GM12878 (cell line): ENCODE measurements around the gene HOXA10. TPM values are rescaled to one million over a fixed set of nuclear protein-coding genes. Genes with fewer than 3 reads are reported as not detected.

Source experiments
- ATAC-seq: fragments of 200-7000 bp; cut with Tn5 transposase; 3 replicates; pipeline ENCODE4 v1.9.1; 2020; ENCODE audit warnings: mild to moderate bottlenecking, moderate library complexity
- BruUV-seq: library from RNA; stranded (reverse); fragments of 400-500 nt; replicated peaks from 2 replicates; lab custom pipeline; 2021; lab: Mats Ljungman, UMichigan
- CTCF ChIA-PET: fragments of 300-600 bp; sonication (Branson Sonifier 250); formaldehyde crosslinking; extraction: SDS; loops from one replicate; lab custom pipeline; 2021; ENCODE audit warnings: inconsistent platforms; lab: Yijun Ruan, JAX
- POLR2A ChIA-PET: fragments of 350-600 bp; formaldehyde crosslinking; extraction: SDS; loops from one replicate; lab custom pipeline; 2021; ENCODE audit warnings: inconsistent platforms; lab: Charles Lee
- RAD21 ChIA-PET: fragments of 300-600 bp; sonication (Branson Sonifier 250); formaldehyde crosslinking; loops from one replicate; lab custom pipeline; 2023; ENCODE audit warnings: antibody characterized with exemption; ENCODE audit not compliant: unreplicated experiment; lab: Charles Lee
- SMC1A ChIA-PET: fragments of 300-600 bp; sonication (Branson Sonifier 250); formaldehyde crosslinking; loops from one replicate; lab custom pipeline; 2023; ENCODE audit not compliant: unreplicated experiment, uncharacterized antibody; lab: Charles Lee
- DNase-seq: peaks from one replicate; pipeline ENCODE4 v3.0.0-alpha.2; 2011; ENCODE audit warnings: low read depth, low spot score
- FAIRE-seq: peaks from 3 replicates; lab custom pipeline; 2011; peaks lifted over from hg19 to GRCh38; lab: Jason Lieb, UNC
- H2AFZ ChIP-seq: 2 replicates; pipeline ENCODE4 v1.6.0; 2011; ENCODE audit warnings: low read depth, low read length, control low read depth; ENCODE audit not compliant: control insufficient read depth
- H3K27ac ChIP-seq: 2 replicates; pipeline ENCODE4 v1.5.1; 2011; ENCODE audit warnings: control low read depth; ENCODE audit not compliant: control insufficient read depth, insufficient read depth
- H3K27me3 ChIP-seq, 2 experiments: replicated peaks in 1 of 2; 2 replicates each; pipeline versions ENCODE4 v1.6.0 to v1.6.1; 2011; ENCODE audit warnings: low read length in 1 of 2; ENCODE audit not compliant: control insufficient read depth in 2 of 2, insufficient read depth in 2 of 2
- H3K36me3 ChIP-seq, 2 experiments: 2 replicates each; pipeline ENCODE4 v1.5.1; 2011; ENCODE audit warnings: low read length in 1 of 2; ENCODE audit not compliant: control insufficient read depth in 2 of 2, insufficient read depth in 2 of 2
- H3K4me1 ChIP-seq: 2 replicates; pipeline ENCODE4 v1.6.1; 2011; ENCODE audit warnings: mild to moderate bottlenecking, low read length, moderate library complexity, mixed read lengths; ENCODE audit not compliant: control insufficient read depth, insufficient read depth
- H3K4me2 ChIP-seq: 2 replicates; pipeline ENCODE4 v1.6.0; 2011; ENCODE audit warnings: control low read depth; ENCODE audit not compliant: control insufficient read depth, insufficient read depth
- H3K4me3 ChIP-seq: fragments of 200-600 bp; sonication (generic); 2 replicates; pipeline ENCODE4 v1.5.1; 2016
- H3K79me2 ChIP-seq: 2 replicates; pipeline ENCODE4 v1.6.0; 2011; ENCODE audit warnings: low read length; ENCODE audit not compliant: control insufficient read depth, insufficient read depth
- H3K9ac ChIP-seq: 2 replicates; pipeline ENCODE4 v1.8.0; 2011; ENCODE audit warnings: low read length, control low read depth, mixed read lengths; ENCODE audit not compliant: control insufficient read depth, insufficient read depth
- H3K9me3 ChIP-seq: replicated peaks from 3 replicates; pipeline ENCODE4 v1.5.1; 2011; ENCODE audit warnings: mild to moderate bottlenecking, low read length; ENCODE audit not compliant: control insufficient read depth, insufficient read depth
- H4K20me1 ChIP-seq: 2 replicates; pipeline ENCODE4 v1.6.0; 2011; ENCODE audit not compliant: control insufficient read depth, insufficient read depth
- BRCA1 ChIP-seq: IDR thresholded peaks from 2 replicates; pipeline ENCODE4 v1.6.1; 2011; ENCODE audit warnings: low read depth, low read length, improper control_type of control experiment
- CBX5 ChIP-seq: sonication (generic); IDR thresholded peaks from 2 replicates; pipeline ENCODE4 v1.6.1; 2016; ENCODE audit warnings: low read depth, moderate library complexity, mild to moderate bottlenecking, inconsistent platforms
- CHD4 ChIP-seq: fragments of 200-600 bp; sonication (generic); IDR thresholded peaks from 2 replicates; pipeline ENCODE4 v1.6.1; 2016; ENCODE audit warnings: mild to moderate bottlenecking
- HSF1 ChIP-seq: fragments of 150-350 bp; IDR thresholded peaks from 2 replicates; pipeline ENCODE4 v1.6.1; 2014; ENCODE audit warnings: mild to moderate bottlenecking, low read depth, low read length
- IKZF1 ChIP-seq: fragments of 450-650 bp; conservative IDR thresholded peaks from 2 replicates; pipeline ENCODE4 v1.6.1; 2017; ENCODE audit warnings: antibody characterized with exemption, mild to moderate bottlenecking
- MYC ChIP-seq: IDR thresholded peaks from 2 replicates; pipeline ENCODE4 v1.6.1; 2011; ENCODE audit warnings: mild to moderate bottlenecking, low read length, moderate library complexity, inconsistent platforms; ENCODE audit not compliant: insufficient read depth, insufficient replicate concordance, insufficient read length, severe bottlenecking
- STAT1 ChIP-seq: fragments of 450-650 bp; conservative IDR thresholded peaks from 2 replicates; pipeline ENCODE4 v1.6.1; 2014; ENCODE audit warnings: antibody characterized with exemption, mild to moderate bottlenecking
- TCF12 ChIP-seq: IDR thresholded peaks from 2 replicates; pipeline ENCODE4 v1.6.1; 2011; ENCODE audit warnings: low read depth, mild to moderate bottlenecking, low read length
- ZNF24 ChIP-seq: fragments of 450-650 bp; IDR thresholded peaks from 2 replicates; pipeline ENCODE4 v1.6.1; 2017; ENCODE audit warnings: antibody characterized with exemption, mild to moderate bottlenecking
- WGBS: methylation state at CpG from one replicate; pipeline ENCODE4 v1.1.6; 2016; ENCODE audit warnings: low lambda C conversion rate; ENCODE audit not compliant: insufficient replicate concordance, insufficient coverage; ENCODE audit errors: missing lambda C conversion rate; 5-methylcytosine and 5-hydroxymethylcytosine counted together
- in situ Hi-C: fragments of 300-500 bp; cut with MboI; formaldehyde crosslinking; loops from 9 replicates; pipeline ENCODE4 v1.14.3; 2018; ENCODE audit warnings: mixed read lengths
- intact Hi-C: fragments of 100-400 bp; cut with micrococcal nuclease; formaldehyde crosslinking; loops from one replicate; pipeline ENCODE4 v1.14.2; 2022; ENCODE audit not compliant: unreplicated experiment
- polyA plus RNA-seq, 11 experiments: library from polyadenylated mRNA; depleted of rRNA in 4 of 11; unstranded in 6 of 11; stranded (reverse) in 5 of 11; fragments of >200 nt; fragmentation: Nextera tagmentation in 4 of 11; fragmentation: Illumina TruSeq in 1 of 11; extraction: Ambion mirVana in 4 of 11; extraction: Trizol in 1 of 11; gene quantifications; 1 replicate in 1 of 11; 2 replicates in 10 of 11; pipeline versions ENCODE4 v1.2.1 to v1.2.3, GENCODE V29; 2011 to 2016; ENCODE audit warnings: inconsistent platforms in 2 of 11, missing spikeins in 2 of 11, low read depth in 1 of 11
- total RNA-seq, 4 experiments: library from RNA; depleted of rRNA in 3 of 4; stranded (reverse); fragments of >200 nt in 3 of 4; fragmentation: Illumina TruSeq in 1 of 4; extraction: Trizol in 1 of 4; gene quantifications; 2 replicates each; pipeline versions ENCODE4 v1.2.1 to v1.2.3, GENCODE V29; 2013 to 2021
- TF ChIP-seq, protein P1 (sequence below): fragments of 450-650 bp; IDR thresholded peaks from 2 replicates; pipeline ENCODE4 v1.6.1; 2016; ENCODE audit warnings: mild to moderate bottlenecking

HOXA10 gene
- total and polyA plus RNA-seq, 10 of the 15 experiments (the other 5 are each of a cell fraction or from before 2014, with no cell fraction given), result not detected

- TF ChIP-seq MYC (no peak), CHD4 (no peak), TCF12 (no peak), IKZF1 (no peak)
- TF ChIP-seq, all 136 proteins: peak for 0
Observed at GRCh38 chr7:27129729-27130539, 44.2 kb downstream of the HOXA10 start (continued).

GRCh38 chr7:27128776-27129728 is 45.1 kb downstream of the HOXA10 start:
- in situ Hi-C loops, result no loop called here
- no TSS peak for BruUV-seq
- RAD21 ChIA-PET, result no interaction called here
- Histone ChIP-seq H3K27ac (no peak overlapping the region), H3K4me2 (no peak overlapping the region), H3K79me2 (no peaks in the 10 kb centered on the region), H3K36me3 (no peaks in the 10 kb centered on the region), H4K20me1 (no peaks in the 10 kb centered on the region), H3K27me3 (peaks cover 0 to 2% of the 10 kb centered on the region in 2 experiments; a peak in 2 of 4 replicates), H3K9ac (no peak overlapping the region), H3K9me3 (no peaks in the 10 kb centered on the region; the same call in 2 of the 3 replicates), H3K4me3 (no peak overlapping the region), H2AFZ (no peak overlapping the region), H3K4me1 (no peaks in the 10 kb centered on the region)
- DNase-seq (no peak), ATAC-seq (no peak), FAIRE-seq (no peak)
- CTCF ChIA-PET, result interaction anchor here (0.9 kb wide), 1 partner anchor 21 kb away, joined by 4 read pairs; no protein-coding TSS in a partner anchor
- SMC1A ChIA-PET, result interaction anchor here (1.0 kb wide), 1 partner anchor 22 kb away, joined by 3 read pairs; no protein-coding TSS in a partner anchor
- intact Hi-C loops, result no loop called here
- WGBS, result 92% methylated on average over 28 of the region's 28 CpGs
- no peak for TF ChIP-seq BRCA1
- no peak for TF ChIP-seq HSF1
- TF ChIP-seq, protein P1, sequence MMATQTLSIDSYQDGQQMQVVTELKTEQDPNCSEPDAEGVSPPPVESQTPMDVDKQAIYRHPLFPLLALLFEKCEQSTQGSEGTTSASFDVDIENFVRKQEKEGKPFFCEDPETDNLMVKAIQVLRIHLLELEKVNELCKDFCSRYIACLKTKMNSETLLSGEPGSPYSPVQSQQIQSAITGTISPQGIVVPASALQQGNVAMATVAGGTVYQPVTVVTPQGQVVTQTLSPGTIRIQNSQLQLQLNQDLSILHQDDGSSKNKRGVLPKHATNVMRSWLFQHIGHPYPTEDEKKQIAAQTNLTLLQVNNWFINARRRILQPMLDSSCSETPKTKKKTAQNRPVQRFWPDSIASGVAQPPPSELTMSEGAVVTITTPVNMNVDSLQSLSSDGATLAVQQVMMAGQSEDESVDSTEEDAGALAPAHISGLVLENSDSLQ, result no peak
- TF ChIP-seq CBX5, result no peak
- TF ChIP-seq STAT1, result no peak
- TF ChIP-seq ZNF24, result no peak
- POLR2A ChIA-PET, result no interaction called here
